Lung (tissue), 12 donors: ENCODE measurements around the gene ZCCHC24. TPM values are rescaled to one million over a fixed set of nuclear protein-coding genes. Genes with fewer than 3 reads are reported as not detected.

Source experiments
- ATAC-seq: fragments of 200-7000 bp; cut with Tn5 transposase; one replicate; pipeline ENCODE4 v1.9.1; 2020; ENCODE audit warnings: moderate number of reproducible peaks; ENCODE audit not compliant: insufficient read depth, low FRiP score
- DNase-seq, 3 donors: peaks; one replicate each; pipeline ENCODE4 v3.0.0-alpha.2; 2013 to 2017
- H3K27ac ChIP-seq, 2 donors: one replicate each; pipeline ENCODE4 v1.5.1; 2013; ENCODE audit warnings: mild to moderate bottlenecking in 2 of 2, moderate library complexity in 2 of 2, control low read depth in 1 of 2, inconsistent platforms in 1 of 2, low read depth in 1 of 2, low read length in 1 of 2
- H3K27me3 ChIP-seq, 3 donors: one replicate each; pipeline ENCODE4 v1.5.1; 2013; ENCODE audit warnings: low read length in 2 of 3; ENCODE audit not compliant: control insufficient read depth in 3 of 3, insufficient read depth in 3 of 3
- H3K36me3 ChIP-seq, 4 donors: one replicate each; pipeline ENCODE4 v1.5.1; 2013; ENCODE audit warnings: low read length in 4 of 4, mild to moderate bottlenecking in 1 of 4, moderate library complexity in 1 of 4; ENCODE audit not compliant: control insufficient read depth in 4 of 4, insufficient read depth in 4 of 4
- H3K4me1 ChIP-seq, 5 donors: one replicate each; pipeline ENCODE4 v1.5.1; 2013; ENCODE audit warnings: low read length in 5 of 5, mild to moderate bottlenecking in 2 of 5, moderate library complexity in 1 of 5; ENCODE audit not compliant: control insufficient read depth in 5 of 5, insufficient read depth in 5 of 5
- H3K4me3 ChIP-seq: one replicate; pipeline ENCODE4 v1.5.1; 2013; ENCODE audit warnings: mild to moderate bottlenecking, control low read depth, moderate library complexity
- H3K9ac ChIP-seq, 2 donors: one replicate each; pipeline ENCODE4 v1.5.1; 2013; ENCODE audit warnings: low read length in 2 of 2, control low read depth in 1 of 2; ENCODE audit not compliant: insufficient read depth in 1 of 2
- H3K9me3 ChIP-seq, 4 donors: one replicate each; pipeline ENCODE4 v1.5.1; 2013; ENCODE audit warnings: low read length in 3 of 4, mild to moderate bottlenecking in 1 of 4, moderate library complexity in 1 of 4; ENCODE audit not compliant: control insufficient read depth in 4 of 4, insufficient read depth in 3 of 4
- WGBS, 2 donors: extraction: QIAGEN DNeasy Blood & Tissue Kit; methylation state at CpG; one replicate each; pipeline ENCODE4 v1.1.7; 2013; 5-methylcytosine and 5-hydroxymethylcytosine counted together
- polyA plus RNA-seq, 2 donors: library from polyadenylated mRNA; stranded (reverse); fragments of 200-250 nt; gene quantifications; one replicate each; pipeline ENCODE4 v1.2.1, GENCODE V29; 2013
- total RNA-seq, 2 donors: library from RNA; depleted of rRNA in 1 of 2; stranded (reverse); fragments of >200 nt in 1 of 2; gene quantifications; one replicate each; pipeline ENCODE4 v1.2.1, GENCODE V29; 2014 to 2021
- TF ChIP-seq, protein P1 (sequence below): IDR thresholded peaks from 2 replicates; pipeline ENCODE4 v1.5.1; 2012; ENCODE audit warnings: mild to moderate bottlenecking; ENCODE audit errors: control extremely low read depth, extremely low read depth
- donor health status: control.
- donor health status: control.
- donor health status: Bipolar disorder and iron deficiency.
- donor health status: healthy.
- donor health status: DM: yes; HTN: yes; CAD: no.

The ZCCHC24 gene
- total and polyA plus RNA-seq, 4 donors, result 10.4 to 33.5 (median 13.5) TPM

DNA sequence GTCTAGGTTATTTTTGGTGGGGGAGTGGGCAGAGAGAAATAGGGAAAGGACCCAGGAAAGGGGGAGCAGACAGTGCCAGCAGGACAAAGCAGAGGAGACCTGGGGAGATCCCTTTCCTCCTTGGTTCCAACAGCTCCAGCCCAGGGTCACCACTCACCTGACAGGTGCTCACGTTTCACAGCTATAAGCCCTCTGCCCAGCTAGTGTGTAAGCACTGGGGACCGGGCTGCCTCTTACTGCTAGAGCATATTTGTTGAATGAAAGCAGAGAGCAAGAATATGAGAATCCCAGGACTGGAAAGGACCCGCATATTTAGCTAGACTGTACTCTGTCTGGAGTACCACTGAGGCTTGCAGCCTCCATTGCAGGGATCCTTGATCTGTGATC is 6.7 kb downstream of the ZCCHC24 start:
- TF ChIP-seq, protein P1, sequence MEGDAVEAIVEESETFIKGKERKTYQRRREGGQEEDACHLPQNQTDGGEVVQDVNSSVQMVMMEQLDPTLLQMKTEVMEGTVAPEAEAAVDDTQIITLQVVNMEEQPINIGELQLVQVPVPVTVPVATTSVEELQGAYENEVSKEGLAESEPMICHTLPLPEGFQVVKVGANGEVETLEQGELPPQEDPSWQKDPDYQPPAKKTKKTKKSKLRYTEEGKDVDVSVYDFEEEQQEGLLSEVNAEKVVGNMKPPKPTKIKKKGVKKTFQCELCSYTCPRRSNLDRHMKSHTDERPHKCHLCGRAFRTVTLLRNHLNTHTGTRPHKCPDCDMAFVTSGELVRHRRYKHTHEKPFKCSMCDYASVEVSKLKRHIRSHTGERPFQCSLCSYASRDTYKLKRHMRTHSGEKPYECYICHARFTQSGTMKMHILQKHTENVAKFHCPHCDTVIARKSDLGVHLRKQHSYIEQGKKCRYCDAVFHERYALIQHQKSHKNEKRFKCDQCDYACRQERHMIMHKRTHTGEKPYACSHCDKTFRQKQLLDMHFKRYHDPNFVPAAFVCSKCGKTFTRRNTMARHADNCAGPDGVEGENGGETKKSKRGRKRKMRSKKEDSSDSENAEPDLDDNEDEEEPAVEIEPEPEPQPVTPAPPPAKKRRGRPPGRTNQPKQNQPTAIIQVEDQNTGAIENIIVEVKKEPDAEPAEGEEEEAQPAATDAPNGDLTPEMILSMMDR, result no peak
- WGBS, 2 donors, result 83 to 97% methylated on average over 3 of the region's 3 CpGs
- no peak overlapping the region for H3K27ac ChIP-seq
- DNase-seq (no peak), ATAC-seq (no peak)
- H3K4me1 ChIP-seq, result peaks cover 19 to 52% (median 28%) of the 10 kb centered on the region in 5 donors
- H3K36me3 ChIP-seq, result peaks cover 0 to 18% (median 1%) of the 10 kb centered on the region in 4 donors
- no peaks in the 10 kb centered on the region for H3K9me3 ChIP-seq
- no peak overlapping the region for H3K9ac ChIP-seq
- no peaks in the 10 kb centered on the region for H3K27me3 ChIP-seq
- H3K4me3 ChIP-seq, result no peak overlapping the region

DNA sequence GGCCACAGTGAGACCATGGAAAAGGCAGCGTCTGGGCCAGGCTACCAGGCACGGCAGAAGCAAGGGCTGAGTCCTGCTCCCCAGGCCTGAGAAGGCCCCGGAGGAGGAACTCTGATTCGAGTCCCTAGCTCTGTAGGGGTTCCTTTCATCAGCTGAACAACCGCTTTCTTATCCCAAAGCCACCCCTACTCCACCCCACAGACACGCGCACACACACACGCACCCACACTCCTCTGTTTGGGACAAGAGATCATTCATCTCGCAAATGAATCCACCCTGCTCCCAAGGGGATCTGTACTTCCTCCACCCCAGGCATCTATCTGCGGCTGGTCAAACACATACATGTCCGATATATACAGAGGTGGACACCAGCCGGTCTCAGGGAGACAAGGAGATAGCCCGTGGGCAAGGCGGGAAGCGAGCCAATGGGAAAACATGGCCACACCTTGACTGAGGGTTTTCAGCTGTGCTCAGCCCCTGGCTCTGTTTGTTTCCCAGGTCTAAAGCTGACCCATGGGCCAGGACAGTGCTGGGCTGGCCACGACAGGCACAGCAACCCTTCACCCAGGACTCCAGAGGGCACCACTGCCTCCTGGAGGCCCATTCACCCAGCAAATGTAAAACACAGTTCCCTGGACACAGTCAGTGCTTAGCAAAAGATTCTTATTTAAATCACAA is 7.3 kb downstream of the ZCCHC24 start:
- TF ChIP-seq, protein P1, result no peak

DNA sequence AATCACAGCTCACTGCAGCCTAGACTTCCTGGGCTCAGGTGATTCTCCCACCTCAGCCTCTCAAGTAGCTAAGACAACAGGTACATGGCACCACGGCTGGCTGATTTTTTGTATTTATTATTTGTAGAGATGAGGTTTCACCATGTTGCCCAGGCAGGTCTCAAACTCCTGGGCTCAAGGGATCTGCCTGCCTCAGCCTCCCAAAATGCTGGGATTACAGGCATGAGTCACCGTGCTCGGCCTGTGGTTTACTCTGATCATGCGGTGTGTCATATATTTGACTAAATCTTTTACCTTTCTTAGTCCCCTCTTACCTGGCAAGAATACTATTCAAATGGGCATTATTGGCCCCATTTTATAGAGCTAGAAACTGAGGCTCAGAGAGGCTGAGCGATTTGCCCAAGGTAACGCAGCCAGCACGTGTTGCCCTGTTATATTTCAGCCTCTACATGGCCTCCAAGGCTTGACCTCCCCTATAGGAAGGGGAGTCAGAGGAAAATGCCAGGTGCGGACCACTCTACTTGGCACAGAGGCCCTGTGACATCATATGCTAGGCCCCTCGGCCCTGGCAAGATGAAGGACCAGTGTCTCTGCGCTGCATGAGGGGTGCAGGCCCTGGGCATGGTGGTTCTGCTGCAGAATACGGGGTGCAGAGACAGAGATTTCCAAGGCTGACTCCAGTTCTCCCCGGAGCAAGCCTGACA is 8.2 kb downstream of the ZCCHC24 start:
- DNase-seq (no peak), ATAC-seq (no peak)
- Histone ChIP-seq H3K4me3 (no peak overlapping the region), H3K27ac (peak overlapping the region in 1 of 2 donors; percentile 9), H3K36me3 (peaks cover 0 to 18% (median 2%) of the 10 kb centered on the region in 4 donors), H3K9ac (no peak overlapping the region), H3K9me3 (no peaks in the 10 kb centered on the region), H3K4me1 (peaks cover 11 to 50% (median 24%) of the 10 kb centered on the region in 5 donors), H3K27me3 (no peaks in the 10 kb centered on the region)
- 88 to 95% methylated on average over 12 of the region's 12 CpGs for WGBS, 2 donors
- TF ChIP-seq, protein P1, result no peak

More for the DNA sequence above, 7.3 kb downstream of the ZCCHC24 start:
- Histone ChIP-seq H3K4me3 (no peak overlapping the region), H3K27me3 (no peaks in the 10 kb centered on the region), H3K27ac (peak overlapping the region in 1 of 2 donors; percentile 15), H3K4me1 (peaks cover 14 to 49% (median 29%) of the 10 kb centered on the region in 5 donors), H3K9me3 (no peaks in the 10 kb centered on the region), H3K36me3 (peaks cover 0 to 18% (median 2%) of the 10 kb centered on the region in 4 donors), H3K9ac (no peak overlapping the region)
- DNase-seq, result no peak
- no peak for ATAC-seq
- 81 to 88% methylated on average over 16 of the region's 16 CpGs for WGBS, 2 donors
